DMS 273 (cell line): ENCODE measurements around the gene ISM2.
"Not testable (repeated sequence)": the region's sequence is repeated elsewhere in the genome, so short reads cannot be mapped to it uniquely, and the experiment has no call there.

ENCODE experiments used
- DNase-seq: peaks from one replicate; lab custom pipeline; 2025; ENCODE audit not compliant: unreplicated experiment; lab: John Stamatoyannopoulos, UW

The ISM2 gene

DNA sequence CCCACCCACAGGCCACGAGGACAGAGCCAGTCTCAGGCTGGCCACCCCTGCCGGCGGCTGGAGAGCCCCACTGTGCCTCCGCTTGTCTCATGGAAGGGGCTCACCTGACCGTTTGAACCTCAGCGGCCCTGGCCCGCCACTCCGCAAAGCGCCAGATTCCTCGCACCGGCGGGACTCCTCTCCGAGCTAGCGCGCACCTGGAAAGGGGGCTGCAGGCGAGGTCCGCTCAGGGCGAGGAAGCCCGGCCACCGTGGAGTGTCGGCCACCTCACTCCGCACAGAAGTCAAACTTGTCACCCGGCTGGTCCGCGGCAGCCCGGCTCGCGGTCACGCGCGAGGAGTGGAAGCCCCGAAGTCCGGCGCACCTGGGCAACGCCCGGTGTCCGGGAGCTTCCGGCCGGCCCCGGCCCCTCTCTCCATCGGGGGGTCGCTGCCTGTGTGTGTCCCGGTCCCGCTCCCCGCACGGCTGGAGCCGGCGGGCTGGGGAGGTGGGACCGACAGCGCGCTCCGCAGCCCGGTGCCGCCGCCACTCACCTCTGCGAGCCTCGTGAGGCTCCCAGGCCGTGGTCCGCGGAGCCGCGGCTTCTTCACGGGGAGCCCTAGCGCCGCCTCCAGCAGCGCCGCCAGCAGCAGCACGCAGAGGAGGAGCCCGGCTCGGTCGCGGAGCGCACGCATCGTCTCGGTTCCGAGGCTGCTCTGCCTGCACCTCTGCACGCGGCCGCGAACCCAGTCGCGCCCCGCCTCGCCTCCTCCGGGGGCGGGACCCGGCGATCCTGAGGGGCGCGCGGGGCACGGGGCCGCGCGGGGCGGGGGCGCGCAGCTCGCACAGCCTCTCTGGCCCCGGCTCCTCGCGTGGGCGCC, at the start of gene ISM2:
Gene ISM2 (minus strand): TSS at position 697 of the 860 bp plus-strand sequence. CDS start 23 bp downstream, at position 674.
- peak; percentile 85 for DNase-seq

GRCh38 chr14:77547512-77548180, 49.0 kb upstream of the ISM2 start:
- no peak for DNase-seq

DNA sequence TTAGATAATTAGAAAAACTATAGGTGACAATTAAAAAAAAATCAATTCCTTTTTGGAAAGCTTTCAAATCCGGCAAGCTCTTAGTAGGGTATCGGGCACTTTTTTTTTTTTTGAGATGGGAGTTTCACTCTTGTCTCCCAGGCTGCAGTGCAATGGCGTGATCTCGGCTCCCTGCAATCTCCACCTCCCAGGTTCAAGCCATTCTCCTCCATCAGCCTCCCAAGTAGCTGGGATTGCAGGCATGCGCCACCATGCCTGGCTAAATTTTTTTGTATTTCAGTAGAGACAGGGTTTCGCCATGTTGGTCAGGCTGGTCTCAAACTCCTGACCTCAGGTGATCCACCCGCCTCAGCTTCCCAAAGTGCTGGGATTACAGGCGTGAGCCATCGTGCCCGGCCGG, 46.6 kb upstream of the ISM2 start:
- DNase-seq = not testable (repeated sequence)

- DNase-seq = no peak
Observed at GRCh38 chr14:77544571-77544970, 46.0 kb upstream of the ISM2 start.

GRCh38 chr14:77543637-77544334, 45.2 kb upstream of the ISM2 start:
- DNase-seq = no peak

GRCh38 chr14:77543240-77543551, 44.6 kb upstream of the ISM2 start:
- no peak for DNase-seq

- DNase-seq = no peak
Observed at GRCh38 chr14:77542421-77543239, 44.0 kb upstream of the ISM2 start.

DNA sequence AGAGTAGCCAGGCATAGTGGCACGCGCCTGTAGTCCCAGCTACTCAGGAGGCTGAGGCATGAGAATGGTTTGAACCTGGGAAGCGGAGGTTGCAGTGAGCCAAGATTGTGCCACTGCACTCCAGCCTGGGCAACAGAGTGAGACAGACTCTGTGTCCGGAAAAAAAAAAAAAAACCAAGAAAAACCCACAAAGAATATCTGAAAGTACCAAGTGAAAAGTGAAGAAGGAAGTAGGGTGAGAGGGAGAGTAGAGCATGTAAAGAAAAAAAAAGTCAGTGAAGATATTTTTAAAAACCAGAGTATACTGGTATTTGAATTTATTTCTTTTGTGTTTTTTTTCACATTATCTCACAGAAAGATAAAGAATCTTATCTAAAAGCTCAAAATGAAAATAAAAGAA, 43.3 kb upstream of the ISM2 start:
- no peak for DNase-seq

DNA sequence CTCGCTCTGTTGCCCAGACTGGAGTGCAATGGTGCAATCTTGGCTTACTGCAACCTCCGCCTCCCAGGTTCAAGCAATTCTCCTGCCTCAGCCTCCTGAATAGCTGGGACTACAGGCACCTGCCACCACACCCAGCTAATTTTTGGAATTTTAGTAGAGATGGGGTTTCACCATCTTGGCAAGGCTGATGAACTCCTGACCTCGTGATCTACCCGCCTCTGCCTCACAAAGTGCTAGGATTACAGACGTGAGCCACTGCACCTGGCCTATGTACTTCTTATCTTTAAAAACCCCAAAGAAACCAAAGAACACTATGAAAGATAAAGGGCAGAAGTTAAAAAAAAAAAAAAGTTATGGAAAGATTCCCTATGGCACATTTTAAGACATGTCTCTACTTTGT, 38.3 kb upstream of the ISM2 start:
- DNase-seq = not testable (repeated sequence)

- no peak for DNase-seq
Observed at GRCh38 chr14:77531071-77531470, 32.5 kb upstream of the ISM2 start.

- no peak for DNase-seq
Observed at GRCh38 chr14:77529963-77530362, 31.3 kb upstream of the ISM2 start.

GRCh38 chr14:77529213-77529612, 30.6 kb upstream of the ISM2 start:
- no peak for DNase-seq

DNA sequence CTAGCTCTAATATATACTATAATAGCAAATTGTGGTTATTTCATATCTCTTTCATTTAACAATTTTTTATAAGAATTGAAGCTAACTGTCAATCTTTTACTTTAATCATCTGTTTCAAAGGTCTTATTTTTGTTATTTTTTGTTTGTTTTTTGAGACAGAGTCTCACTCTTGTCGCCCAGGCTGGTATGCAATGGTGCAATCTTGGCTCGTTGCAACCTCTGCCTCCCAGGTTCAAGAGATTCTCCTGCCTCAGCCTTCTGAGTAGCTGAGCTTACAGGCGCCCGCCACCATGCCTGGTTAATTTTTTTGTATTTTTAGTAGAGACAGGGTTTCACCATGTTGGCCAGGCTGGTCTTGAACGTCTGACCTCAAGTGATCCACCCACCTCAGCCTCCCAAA, 30.1 kb upstream of the ISM2 start:
- not testable (repeated sequence) for DNase-seq

- no peak for DNase-seq
Observed at GRCh38 chr14:77526266-77526665, 27.6 kb upstream of the ISM2 start.

DNA sequence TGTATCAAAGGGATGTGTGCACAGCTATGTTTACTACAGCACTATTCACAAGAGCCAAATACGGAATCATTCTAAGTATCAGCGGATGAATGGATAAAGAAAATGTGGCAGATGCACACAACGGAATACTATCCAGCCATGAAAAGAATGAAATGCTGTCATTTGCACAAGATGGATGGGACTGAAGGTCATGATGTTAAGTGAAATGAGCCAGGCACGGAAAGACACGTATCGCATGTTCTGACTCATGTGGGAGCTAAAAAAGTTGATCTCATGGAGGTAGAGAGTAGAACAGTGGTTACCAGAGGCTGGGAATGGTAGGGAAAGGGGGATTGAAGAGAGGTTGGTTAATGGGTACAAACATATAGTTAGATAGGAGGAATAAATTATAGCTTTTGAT, 25.9 kb upstream of the ISM2 start:
- DNase-seq = no peak

GRCh38 chr14:77523109-77523508, 24.5 kb upstream of the ISM2 start:
- no peak for DNase-seq

DNA sequence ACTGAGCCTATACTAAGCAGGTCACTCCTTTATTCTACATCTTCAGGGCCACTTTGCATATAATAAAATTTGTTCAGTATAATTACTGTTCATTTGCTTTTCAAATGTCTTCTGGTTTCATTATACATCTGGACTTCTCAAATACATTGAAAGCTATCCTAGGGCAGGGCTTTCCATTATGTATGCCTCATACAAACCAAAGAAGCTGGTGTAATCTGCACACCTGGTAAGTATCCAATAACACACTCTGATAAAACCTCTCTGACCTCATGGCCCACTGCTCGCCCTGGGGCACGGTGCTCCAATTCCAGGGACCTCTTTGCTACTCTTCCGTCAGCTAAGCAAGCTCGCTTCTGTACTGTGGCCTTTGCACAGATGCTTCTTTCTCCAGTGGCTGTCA, 21.9 kb upstream of the ISM2 start:
- no peak for DNase-seq

GRCh38 chr14:77516126-77516525, 17.5 kb upstream of the ISM2 start:
- DNase-seq = no peak

DNA sequence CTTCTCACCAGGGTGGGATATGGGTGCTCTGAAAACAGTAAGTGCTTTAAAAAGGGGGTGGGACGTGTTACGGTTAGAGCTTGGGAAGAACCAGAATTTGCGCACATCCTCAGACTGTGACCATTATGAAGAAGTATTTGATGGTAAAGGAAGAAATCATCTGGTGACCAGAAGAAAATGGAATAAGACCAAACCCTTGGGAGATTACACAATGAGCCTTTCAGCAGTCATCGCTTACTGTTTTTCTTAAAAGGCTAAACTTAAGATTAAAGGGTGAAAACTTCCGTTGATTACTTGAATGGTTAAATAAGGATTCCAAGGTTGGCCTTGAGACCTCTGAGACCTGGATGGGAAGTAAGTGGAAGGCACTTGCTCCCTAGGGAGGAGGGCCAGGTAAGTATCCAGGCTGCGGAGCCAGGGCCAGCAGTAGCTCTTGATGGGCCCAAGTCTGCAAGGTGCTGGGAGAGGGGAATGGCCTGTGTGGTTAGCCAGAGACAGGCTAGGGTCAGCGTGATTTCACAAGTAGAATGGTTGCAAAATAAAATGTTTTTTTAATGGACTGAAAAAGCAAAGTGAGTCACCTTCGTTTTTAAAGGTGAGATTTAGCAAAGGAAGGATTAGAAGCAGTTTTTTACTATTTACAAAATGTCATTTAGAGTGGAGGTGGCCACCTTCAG, 13.0 kb upstream of the ISM2 start:
- no peak for DNase-seq

GRCh38 chr14:77509366-77509765, 10.8 kb upstream of the ISM2 start:
- DNase-seq = no peak

DNA sequence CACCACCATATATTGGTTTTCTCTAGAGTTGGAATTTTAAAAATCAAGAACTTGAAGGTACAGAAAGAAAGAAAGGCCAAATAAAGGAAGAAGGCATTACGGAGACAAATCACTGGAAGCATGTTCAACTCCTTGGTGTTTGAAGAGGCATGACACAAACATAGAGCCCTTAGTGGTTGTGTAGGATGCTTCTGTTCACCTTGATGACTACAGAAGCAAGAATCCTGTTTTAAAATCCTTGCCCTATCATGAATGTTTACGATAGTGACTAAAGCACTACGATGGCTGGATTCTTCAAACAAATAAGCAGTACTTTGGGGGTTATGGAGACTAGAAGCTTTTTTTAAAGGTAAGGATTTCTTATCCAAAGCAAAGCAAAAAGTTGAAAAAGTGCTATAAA, 10.3 kb upstream of the ISM2 start:
- DNase-seq = no peak
